HG03442 (cell line): ENCODE measurements around the gene FHL2.
A peak's percentile ranks its signal among the peaks of the same experiment; 100 is the strongest.

Experiments
- ATAC-seq: cut with Tn5 transposase; IDR thresholded peaks from one replicate; pipeline ENCODE4 v1.9.1; 2021; ENCODE audit warnings: mild to moderate bottlenecking, moderate library complexity; ENCODE audit not compliant: unreplicated experiment

The FHL2 gene

DNA sequence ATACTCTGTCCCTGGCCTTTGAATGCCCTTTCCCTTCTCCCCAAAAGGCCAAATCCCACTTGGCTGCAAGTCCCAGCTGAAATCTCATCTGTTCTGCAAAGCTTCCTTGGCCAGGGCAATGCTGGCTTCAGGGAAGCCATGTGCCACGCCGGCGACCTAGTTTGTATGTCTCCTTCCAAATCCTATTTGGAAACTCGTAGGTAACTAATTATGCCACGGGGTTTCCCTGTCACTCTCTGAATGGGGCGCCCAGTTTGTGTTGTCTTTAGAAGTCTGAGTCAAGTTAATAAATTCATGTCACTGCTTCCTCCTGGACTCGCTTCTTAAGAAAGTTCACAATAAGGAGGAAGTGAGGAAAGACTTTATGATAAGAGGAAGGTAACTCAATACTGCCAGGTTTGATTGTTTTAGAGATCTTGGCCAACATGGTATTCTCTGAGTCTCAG lies 19.1 kb downstream of the FHL2 start:
- no peak for ATAC-seq

DNA sequence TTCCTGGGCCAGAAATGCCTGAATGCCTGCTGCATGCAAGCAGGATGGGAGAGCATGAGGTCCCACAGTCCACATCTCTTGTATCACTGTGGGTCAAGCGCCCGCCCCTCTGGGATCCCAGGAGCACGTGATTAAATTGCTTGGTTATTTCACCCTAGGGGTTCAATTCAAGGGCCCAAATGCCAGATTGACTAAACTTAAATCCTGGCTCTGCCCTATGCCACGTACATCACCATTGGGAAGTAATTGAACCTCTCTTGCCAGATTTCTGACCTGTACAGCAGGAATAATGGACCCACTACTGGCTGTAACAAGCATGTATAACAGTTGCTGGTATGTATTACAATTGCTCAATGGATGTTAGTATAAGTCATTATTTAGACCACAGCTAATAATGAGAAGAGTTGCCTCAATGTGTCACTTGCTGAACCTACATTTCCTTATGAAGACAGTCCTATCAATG lies 19.9 kb downstream of the FHL2 start:
- no peak for ATAC-seq

DNA sequence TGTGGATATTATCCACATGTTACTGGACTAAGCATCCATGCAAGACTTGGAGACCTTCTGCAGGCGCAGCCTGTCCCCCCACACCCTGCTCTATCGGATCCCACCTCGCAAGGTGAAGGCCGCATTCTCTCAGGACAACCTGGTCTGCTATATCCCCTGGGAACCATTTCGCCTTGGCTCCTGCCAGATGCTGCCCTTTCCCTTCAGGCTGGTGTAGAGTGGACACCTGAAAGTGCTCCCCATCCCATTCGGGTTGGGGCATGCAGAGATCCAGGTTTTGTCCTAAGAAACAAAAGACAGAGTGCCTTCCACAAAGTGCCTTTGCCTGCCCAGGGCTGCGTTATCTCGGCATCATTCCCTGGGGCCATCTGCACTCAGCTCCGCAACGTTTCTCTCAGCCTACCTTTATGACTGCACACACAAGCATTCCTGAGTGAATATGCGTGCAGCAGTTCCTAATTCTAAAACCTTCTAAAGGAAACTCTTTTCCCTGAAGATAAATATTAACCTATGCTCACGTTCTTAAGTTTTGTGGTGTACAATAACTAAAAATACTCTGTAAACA lies 20.5 kb downstream of the FHL2 start:
- ATAC-seq: no peak

DNA sequence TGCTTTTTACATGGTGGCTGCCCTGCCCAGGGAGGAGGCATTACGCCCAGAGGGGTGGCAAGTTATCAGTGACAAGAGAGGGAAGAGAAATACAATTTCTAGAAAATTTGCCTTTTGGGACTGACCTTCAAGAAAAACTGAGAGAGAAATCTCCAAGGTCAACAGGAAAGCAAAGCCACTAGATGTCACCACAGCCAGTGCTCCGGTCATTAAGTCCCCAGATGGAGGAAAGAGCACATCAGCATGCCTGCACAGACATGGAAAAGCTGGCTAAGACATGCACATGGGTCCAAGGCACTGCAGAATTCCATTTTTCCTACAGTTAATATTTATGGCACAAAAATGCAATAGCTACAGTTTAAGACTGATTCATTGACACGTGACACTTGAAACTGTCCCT lies 21.0 kb downstream of the FHL2 start:
- ATAC-seq: no peak

DNA sequence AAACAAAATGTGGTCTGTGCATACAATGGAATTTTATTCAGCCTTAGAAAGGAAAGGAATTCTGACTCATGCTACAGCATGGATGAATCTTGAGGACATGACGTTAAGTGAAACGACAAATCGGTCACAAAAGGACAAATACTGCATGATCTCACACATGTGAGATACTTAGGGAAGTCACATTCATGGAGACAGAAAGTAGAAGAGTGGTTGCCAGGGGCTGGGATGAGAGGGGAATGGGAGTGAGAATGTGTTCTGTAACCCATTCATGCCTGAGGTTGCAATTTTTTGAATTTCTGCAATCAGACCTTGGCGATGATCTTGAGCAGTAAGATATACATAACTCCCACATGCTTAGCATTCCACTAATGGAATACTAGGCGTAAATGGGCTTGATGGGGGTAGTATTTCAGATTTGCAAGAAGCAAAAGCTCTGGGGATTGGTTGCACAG lies 22.0 kb downstream of the FHL2 start:
- ATAC-seq: no peak

DNA sequence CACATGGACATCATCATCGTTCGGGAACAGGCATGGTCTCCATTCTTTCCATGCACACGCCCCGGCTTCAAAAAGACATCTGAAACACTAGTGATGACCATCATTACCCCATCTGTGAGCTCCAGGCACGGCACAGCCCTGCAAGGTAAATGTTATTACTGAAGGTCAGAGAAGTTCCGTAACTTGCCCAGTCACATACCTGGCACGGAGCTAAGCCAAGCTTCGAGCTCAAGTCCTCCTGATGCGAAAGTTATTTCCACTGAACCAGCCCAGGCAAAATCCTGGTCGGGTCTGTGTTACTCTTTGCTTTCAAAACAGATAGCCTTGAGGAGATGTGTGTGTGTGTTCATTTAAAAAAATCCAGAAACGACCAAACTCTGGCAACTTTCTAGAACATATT lies 22.8 kb downstream of the FHL2 start:
- ATAC-seq: no peak

DNA sequence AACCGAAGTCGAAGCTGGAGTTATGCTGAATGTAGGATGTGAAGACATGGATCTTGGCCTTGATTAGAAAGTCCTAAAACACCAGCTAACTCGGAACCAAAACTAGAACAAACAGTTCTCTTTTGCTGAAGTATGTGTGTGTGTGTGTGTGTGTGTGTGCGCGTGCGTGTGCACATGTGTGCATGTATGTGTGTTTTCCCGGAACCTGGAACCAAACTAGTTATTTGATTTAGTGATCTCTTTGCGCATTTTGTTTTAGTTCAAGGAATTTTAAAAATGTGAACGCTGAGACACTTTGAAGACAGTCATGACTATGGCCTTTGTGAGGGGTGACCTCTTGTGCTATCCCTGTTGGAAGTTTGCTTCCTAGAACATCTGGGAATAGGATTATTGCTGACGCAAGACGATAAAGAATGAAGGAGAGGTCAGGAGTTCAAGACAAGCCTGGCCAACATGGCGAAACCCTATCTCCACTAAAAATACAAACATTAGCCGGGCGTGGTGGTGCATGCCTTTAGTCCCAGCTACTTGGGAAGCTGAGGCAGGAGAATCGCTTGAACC lies 23.8 kb downstream of the FHL2 start:
- ATAC-seq: no peak

DNA sequence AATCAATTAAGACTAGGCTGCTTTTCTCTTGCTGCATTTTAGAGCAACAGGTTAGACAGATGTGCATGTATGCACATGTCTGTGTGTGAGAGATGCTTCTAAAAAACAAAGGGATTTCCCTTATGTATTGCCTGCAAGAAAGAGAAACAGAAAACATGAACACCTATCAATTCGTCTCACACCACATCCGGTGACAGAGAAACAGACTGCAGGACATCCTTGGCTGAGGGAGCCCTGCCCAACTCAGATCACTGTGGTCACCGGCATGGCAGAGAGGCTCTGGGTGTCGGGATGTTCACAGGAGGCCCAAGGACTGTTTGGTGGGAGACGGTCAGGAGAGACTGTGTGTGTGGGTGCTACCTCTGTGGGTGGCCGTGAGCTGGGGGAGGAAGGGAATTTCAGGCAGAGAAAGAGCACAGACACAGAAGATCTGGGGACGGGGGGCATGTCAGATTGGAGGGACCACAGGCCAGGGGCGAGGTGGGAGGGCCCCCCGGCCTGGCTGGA lies 24.9 kb downstream of the FHL2 start:
- peak; percentile 87 for ATAC-seq

DNA sequence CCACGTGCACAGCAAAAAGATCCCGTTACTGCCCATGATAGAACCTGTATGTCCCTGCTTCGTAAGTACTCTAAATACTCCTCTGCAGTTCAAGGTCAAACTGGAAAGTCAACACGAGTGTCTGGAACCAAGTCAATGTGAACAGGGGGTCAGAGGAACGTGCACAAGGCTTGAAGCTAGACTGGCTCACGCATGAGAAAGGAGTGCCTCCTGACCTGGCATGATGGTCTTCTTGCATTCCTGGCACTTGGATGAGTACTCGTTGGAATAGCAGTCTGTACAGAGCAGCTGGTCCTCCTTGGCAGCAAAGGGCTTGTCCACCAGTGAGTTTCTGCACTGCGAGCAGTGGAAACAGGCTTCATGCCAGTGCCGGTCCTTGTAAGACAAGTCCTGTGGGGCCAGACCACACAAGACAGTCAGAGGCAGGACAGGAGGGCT lies 25.5 kb downstream of the FHL2 start:
- ATAC-seq: peak; percentile 8

DNA sequence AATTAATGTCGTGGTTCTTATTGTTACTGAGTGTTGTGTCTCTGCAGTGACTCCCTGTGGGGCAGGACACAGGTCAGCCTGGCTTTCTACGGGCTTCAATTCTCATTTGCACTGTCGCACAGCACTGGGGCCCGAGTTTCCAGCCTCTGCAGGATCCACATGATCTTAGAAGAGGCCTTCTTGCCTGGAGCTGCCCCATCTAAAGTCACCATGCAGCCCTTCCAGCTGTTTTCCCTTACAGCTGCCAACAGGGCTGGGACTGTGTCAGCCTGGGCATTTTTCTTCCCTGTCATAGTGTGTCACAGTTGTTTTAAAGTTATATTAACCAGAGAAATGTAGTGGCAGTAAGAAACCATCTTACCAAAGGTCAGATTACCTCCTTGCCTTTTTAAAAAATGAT lies 27.0 kb downstream of the FHL2 start:
- no peak for ATAC-seq

DNA sequence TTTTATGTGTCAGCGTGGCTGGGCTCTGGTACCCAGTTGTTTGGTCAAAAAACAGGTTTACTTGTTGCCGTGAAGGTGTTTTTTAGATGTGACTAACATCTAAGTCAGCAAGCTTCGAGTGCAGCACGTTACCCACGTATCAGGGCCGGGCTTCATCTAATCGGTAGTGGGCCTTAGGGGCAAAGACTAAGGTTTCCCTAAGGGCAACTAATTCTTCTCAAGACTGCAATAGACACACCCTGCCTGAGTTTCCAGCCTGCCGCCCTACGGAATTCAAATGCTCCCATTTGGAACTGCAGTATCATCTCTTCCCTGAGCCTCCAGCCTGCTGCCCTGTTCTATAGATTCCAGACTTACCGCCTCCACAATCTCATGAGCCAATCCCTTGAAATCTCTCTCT lies 27.7 kb downstream of the FHL2 start:
- no peak for ATAC-seq

DNA sequence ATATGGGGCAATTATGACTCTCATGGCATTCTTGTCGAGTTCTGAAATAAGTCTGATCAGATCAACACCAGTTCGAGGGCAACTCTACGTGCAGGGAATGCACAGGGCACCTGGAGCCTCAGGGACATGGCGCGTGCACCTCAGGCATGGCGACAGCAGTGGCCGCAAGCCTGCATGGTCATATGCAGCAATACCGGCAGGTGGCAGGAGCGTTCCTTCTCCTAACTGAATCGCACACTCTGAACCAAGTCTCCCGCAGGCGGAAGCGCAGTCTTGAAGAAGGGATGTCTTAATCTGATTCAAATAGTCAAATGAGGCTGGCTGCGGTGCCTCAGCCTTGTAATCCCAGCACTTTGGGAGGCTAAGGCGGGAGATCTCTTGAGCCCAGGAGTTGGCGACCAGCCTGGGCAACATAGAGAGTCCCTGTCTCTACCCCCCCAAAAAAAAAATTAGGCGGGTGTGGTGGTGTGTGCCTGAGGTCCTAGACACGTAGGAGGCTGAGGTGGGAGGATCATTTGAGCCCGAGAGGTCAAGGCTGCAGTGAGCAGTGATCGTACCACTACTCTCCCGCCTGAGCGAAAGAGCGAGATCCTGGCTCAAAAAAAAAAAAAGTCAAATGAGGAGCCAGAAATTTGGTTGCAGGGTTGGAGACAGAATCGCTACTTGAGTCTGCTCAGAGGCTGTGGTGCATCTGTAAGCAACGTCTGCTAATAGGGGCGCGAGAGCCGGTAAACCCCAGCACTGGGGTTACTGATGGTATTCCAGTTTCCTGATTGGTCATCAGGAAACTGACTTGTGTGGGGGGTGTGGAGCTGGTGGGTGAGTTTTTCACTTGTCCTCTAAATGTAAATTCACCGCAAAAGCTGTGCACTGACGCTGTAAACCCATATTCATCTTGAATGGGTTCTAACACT lies 28.8 kb downstream of the FHL2 start:
- peak; percentile 88 for ATAC-seq

DNA sequence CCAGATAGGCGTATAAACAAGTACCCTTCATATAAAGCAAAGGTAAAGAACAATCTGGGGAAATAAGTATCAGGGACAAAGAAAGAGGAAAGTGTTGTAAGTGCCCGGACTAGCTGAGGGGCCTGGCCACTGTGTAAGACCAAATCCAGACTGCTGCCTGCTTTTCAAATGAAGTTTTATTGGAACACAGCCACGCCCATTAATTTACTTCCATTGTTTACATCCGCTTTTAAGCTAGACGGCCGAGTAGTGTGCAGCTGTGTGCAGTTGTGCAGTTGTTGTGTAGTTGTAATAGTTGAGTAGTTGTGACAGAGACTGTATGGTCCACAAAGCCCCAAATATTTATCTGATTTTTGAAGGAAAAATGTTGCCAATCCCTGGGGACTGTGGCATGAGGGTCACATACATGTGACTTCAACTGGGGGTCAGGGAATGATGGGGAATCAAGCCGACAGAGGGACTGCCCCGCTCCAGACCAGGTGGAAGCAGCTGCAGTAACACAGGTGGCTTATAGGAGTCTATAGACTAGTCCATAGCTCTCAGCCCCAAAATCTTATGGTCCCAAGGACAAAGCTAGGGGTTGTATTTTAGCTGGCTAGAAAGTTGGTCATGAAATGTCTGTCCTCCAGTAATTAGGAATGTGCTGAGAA lies 30.0 kb downstream of the FHL2 start:
- no peak for ATAC-seq

DNA sequence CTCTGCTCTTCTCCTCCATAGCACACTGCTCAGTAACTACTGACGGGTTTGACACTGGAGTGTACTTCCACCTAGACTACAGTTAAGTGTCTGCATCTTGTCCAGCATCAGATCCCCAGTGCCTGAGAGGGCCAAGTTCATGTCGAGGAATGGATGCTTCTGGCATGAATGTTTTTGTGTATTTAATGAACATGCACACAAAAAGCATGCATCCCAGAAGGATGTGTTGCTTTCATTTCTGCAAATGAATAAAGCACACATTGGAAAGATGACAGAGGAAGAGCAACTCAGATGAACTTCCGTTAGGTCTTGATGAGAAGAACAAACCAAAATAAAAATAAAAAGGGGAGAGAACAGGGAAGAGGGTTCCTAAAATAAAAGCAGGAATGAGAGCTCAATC lies 33.6 kb downstream of the FHL2 start:
- ATAC-seq: no peak

DNA sequence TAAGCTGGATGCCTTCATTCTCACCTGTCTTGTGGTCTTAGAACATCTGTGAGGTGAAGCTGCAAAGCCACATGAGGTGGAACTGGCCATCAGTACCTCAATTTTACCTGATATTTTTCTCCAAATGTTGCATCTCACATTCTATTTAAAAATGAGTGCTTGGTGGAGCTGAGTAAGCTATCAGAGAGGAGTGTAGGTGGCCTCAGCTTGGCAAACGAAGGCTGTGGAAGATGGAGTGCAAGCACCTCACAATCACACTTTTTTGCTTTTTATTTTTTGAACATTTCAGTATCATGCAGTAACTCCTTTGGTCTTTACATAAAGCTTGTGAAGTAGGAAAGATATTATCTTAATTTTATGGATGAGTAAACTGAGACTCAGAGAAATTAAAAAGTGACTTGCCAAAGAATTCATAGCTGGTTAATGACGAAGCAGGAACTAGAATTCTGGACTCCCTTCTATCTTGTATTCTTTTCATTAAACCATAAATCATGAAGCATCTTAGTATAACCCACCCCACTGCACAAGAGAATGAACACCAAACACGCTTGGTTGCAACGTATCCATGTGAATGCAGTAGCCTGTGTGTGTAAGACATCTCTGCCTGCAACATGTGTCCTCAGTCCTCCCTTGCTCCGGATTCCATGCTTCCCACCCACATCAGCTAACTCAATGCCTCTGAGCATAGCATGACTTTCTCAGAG lies 34.3 kb downstream of the FHL2 start:
- no peak for ATAC-seq

DNA sequence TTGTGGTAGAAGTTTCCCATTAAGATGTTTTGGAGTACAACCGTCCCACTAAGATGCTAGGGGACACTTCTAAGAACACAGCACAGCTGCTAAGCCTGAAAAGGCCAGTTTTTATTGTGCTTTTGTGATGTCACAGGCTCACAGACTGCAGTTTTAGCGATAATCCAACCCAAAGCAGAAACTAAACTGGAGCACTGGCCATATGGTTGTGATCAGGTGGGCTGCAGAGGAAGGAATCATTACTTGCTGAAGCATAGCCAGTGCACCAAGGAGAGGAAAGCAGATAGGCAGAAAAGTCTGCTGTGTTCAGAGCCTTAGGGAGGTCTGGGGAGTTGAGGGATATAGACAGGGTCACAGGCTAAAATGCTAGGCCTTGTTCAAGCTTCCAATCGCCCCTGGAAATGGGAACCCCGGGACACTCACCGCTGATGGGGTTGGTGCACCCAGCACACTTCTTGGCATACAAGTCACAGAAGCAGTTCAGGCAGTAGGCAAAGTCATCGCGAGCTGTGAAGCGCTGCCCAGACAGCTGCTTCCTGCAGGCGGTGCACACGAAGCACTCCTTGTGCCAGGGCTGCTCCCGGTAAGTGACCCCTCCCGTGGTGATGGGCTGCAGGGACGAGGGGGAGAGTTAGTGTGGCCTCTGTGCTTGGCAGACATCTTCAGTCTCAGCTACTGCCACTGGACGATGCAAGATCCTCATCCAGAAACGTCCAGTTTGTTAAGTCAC lies 35.8 kb downstream of the FHL2 start:
- ATAC-seq: no peak

DNA sequence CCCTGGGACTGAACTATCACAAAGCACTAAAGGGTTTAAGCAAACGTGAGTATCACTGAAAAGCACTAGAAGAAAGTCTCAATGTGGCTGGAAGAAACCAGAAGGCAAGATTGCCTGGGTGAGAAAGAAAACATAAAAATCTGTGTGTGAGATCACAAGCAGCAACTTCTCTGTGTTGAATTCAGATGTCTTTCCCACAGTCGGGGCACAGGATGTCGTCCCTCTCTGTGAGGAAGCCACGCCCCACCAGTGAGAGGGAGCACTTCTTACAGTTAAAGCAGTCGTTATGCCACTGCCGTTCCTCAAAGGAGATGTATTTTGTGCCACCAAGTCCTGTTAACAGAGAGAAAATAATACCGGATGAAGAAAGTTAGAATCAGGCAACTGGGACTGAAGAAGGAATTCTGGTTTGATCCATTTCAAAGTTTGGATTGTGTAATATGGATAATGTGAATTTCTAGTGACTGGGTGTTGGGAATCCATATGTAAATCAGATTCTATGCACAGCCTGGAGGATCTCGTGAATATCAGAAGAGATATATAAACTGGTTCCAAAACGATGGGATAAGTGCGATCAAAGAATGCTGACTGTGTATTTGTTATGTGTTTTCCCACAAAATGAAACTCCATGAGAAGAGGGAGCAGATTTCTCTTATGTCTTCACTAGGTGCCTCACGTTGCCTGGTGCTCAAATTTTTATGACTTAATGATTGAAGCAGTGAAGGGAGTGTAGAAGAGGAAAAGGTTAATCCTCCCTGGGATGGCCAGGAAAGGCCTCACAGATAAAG lies 37.6 kb downstream of the FHL2 start:
- no peak for ATAC-seq

DNA sequence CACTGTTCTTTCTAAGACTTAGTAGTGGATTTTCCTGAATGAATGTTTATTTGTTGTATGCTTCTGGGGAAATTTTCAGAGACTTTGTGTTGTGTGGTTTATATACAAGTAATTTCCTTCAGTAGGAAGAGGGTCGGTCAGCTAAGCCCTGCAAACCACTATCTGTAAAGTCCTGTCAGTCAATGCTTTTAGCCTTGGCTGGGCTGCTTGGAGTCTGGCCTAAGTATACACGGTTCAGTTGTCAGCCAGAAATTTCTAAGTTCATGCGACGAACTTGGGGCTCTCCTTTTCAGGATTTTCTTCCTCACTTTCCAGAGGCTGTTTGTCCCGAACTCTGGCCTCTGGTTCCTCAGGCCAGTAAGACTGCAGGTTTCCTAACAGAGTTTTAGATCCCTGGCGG lies 40.3 kb downstream of the FHL2 start:
- no peak for ATAC-seq

DNA sequence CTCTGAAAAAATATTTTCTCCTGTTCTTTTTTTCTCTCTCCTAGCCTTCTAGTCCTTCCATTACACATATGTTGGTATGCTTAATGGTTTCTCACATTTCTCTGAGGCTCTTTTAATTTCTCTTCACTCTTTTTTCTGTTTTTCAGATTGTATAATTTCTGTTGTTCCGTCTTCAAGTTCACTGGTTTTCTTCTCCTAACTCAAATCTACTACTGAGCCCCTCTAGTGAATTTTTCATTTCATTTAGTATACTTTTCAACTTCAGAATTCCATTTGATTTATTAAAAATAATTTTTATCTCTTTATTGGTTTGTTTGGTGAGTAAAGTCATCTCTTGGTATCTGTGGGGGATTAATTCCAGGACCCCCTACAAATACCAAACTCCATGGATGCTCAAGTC lies 41.7 kb downstream of the FHL2 start:
- no peak for ATAC-seq
